Rectal smooth muscle tissue (tissue), 1 donor: ENCODE measurements around the gene PRDM10.
A peak's percentile ranks its signal among the peaks of the same experiment; 100 is the strongest.

Source experiments
- H3K27ac ChIP-seq: one replicate; pipeline ENCODE4 v1.7.0; 2013; ENCODE audit warnings: low read depth, low read length, inconsistent platforms
- H3K27me3 ChIP-seq: one replicate; pipeline ENCODE4 v1.7.0; 2013; ENCODE audit warnings: low read length; ENCODE audit not compliant: control insufficient read depth, insufficient read depth
- H3K36me3 ChIP-seq: one replicate; pipeline ENCODE4 v1.7.0; 2013; ENCODE audit warnings: low read length; ENCODE audit not compliant: control insufficient read depth, insufficient read depth
- H3K4me1 ChIP-seq: one replicate; pipeline ENCODE4 v1.7.0; 2013; ENCODE audit warnings: low read length; ENCODE audit not compliant: control insufficient read depth, insufficient read depth
- H3K4me3 ChIP-seq: one replicate; pipeline ENCODE4 v1.7.0; 2013; ENCODE audit warnings: low read length
- H3K9ac ChIP-seq: one replicate; pipeline ENCODE4 v1.7.0; 2013; ENCODE audit warnings: low read length

Gene PRDM10

GRCh38 chr11:129932381-129933067 lies 70.1 kb downstream of the PRDM10 start:
- Histone ChIP-seq H3K9ac (no peak overlapping the region), H3K4me1 (no peaks in the 10 kb centered on the region), H3K27me3 (no peaks in the 10 kb centered on the region), H3K27ac (no peak overlapping the region), H3K36me3 (no peaks in the 10 kb centered on the region), H3K4me3 (no peak overlapping the region)

GRCh38 chr11:129930743-129931142 lies 71.9 kb downstream of the PRDM10 start:
- Histone ChIP-seq H3K27ac (no peak overlapping the region), H3K27me3 (no peaks in the 10 kb centered on the region), H3K36me3 (no peaks in the 10 kb centered on the region), H3K4me3 (no peak overlapping the region), H3K4me1 (no peaks in the 10 kb centered on the region), H3K9ac (no peak overlapping the region)

- Histone ChIP-seq H3K27ac (no peak overlapping the region), H3K4me3 (no peak overlapping the region), H3K36me3 (no peaks in the 10 kb centered on the region), H3K9ac (no peak overlapping the region), H3K27me3 (no peaks in the 10 kb centered on the region), H3K4me1 (no peaks in the 10 kb centered on the region)
Observed at GRCh38 chr11:129930296-129930695, 72.3 kb downstream of the PRDM10 start.

GRCh38 chr11:129929721-129930120 lies 72.9 kb downstream of the PRDM10 start:
- no peak overlapping the region for H3K27ac ChIP-seq
- no peaks in the 10 kb centered on the region for H3K4me1 ChIP-seq
- no peak overlapping the region for H3K9ac ChIP-seq
- H3K27me3 ChIP-seq: no peaks in the 10 kb centered on the region
- H3K4me3 ChIP-seq: no peak overlapping the region
- peaks cover 2% of the 10 kb centered on the region for H3K36me3 ChIP-seq

GRCh38 chr11:129928923-129929692 lies 73.5 kb downstream of the PRDM10 start:
- Histone ChIP-seq H3K9ac (no peak overlapping the region), H3K4me3 (no peak overlapping the region), H3K27ac (no peak overlapping the region), H3K36me3 (peaks cover 2% of the 10 kb centered on the region), H3K27me3 (no peaks in the 10 kb centered on the region), H3K4me1 (no peaks in the 10 kb centered on the region)

GRCh38 chr11:129922674-129923073 lies 80.0 kb downstream of the PRDM10 start:
- Histone ChIP-seq H3K4me3 (no peak overlapping the region), H3K27ac (no peak overlapping the region), H3K36me3 (peaks cover 2% of the 10 kb centered on the region), H3K27me3 (no peaks in the 10 kb centered on the region), H3K9ac (no peak overlapping the region), H3K4me1 (no peaks in the 10 kb centered on the region)

GRCh38 chr11:129918361-129918760 lies 84.3 kb downstream of the PRDM10 start:
- Histone ChIP-seq H3K36me3 (peaks cover 9% of the 10 kb centered on the region), H3K9ac (no peak overlapping the region), H3K4me3 (no peak overlapping the region), H3K27me3 (no peaks in the 10 kb centered on the region), H3K4me1 (no peaks in the 10 kb centered on the region), H3K27ac (no peak overlapping the region)

- Histone ChIP-seq H3K36me3 (peaks cover 9% of the 10 kb centered on the region), H3K27ac (no peak overlapping the region)
Observed at GRCh38 chr11:129917231-129917630, 85.4 kb downstream of the PRDM10 start.

GRCh38 chr11:129911298-129911697 lies 91.3 kb downstream of the PRDM10 start:
- H3K9ac ChIP-seq: no peak overlapping the region
- peaks cover 14% of the 10 kb centered on the region for H3K36me3 ChIP-seq

More at GRCh38 chr11:129917231-129917630, 85.4 kb downstream of the PRDM10 start:
- H3K9ac ChIP-seq: no peak overlapping the region
- no peaks in the 10 kb centered on the region for H3K27me3 ChIP-seq
- H3K4me3 ChIP-seq: no peak overlapping the region
- no peaks in the 10 kb centered on the region for H3K4me1 ChIP-seq

GRCh38 chr11:129910360-129910759 lies 92.3 kb downstream of the PRDM10 start:
- H3K4me1 ChIP-seq: no peaks in the 10 kb centered on the region
- H3K27ac ChIP-seq: no peak overlapping the region
- H3K36me3 ChIP-seq: peaks cover 16% of the 10 kb centered on the region

More at GRCh38 chr11:129911298-129911697, 91.3 kb downstream of the PRDM10 start:
- Histone ChIP-seq H3K27ac (no peak overlapping the region), H3K4me1 (no peaks in the 10 kb centered on the region), H3K4me3 (no peak overlapping the region), H3K27me3 (no peaks in the 10 kb centered on the region)

GRCh38 chr11:129905402-129905801 lies 97.2 kb downstream of the PRDM10 start:
- H3K4me1 ChIP-seq: no peaks in the 10 kb centered on the region
- H3K36me3 ChIP-seq: peaks cover 13% of the 10 kb centered on the region
- H3K4me3 ChIP-seq: no peak overlapping the region
- no peaks in the 10 kb centered on the region for H3K27me3 ChIP-seq
- no peak overlapping the region for H3K27ac ChIP-seq
- H3K9ac ChIP-seq: no peak overlapping the region

More at GRCh38 chr11:129910360-129910759, 92.3 kb downstream of the PRDM10 start:
- Histone ChIP-seq H3K9ac (no peak overlapping the region), H3K27me3 (no peaks in the 10 kb centered on the region), H3K4me3 (no peak overlapping the region)

GRCh38 chr11:129896062-129896461 lies 106.6 kb downstream of the PRDM10 start:
- H3K27me3 ChIP-seq: no peaks in the 10 kb centered on the region
- H3K9ac ChIP-seq: peak overlapping the region; percentile 76
- peak overlapping the region; percentile 61 for H3K27ac ChIP-seq

More at GRCh38 chr11:129896062-129896461, 106.6 kb downstream of the PRDM10 start:
- Histone ChIP-seq H3K4me3 (peak overlapping the region; percentile 88), H3K36me3 (peaks cover 4% of the 10 kb centered on the region), H3K4me1 (peaks cover 9% of the 10 kb centered on the region)
